ENCODE results near the gene NOP16.

The NOP16 gene, protein sequence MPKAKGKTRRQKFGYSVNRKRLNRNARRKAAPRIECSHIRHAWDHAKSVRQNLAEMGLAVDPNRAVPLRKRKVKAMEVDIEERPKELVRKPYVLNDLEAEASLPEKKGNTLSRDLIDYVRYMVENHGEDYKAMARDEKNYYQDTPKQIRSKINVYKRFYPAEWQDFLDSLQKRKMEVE

GRCh38 chr5:176388444-176389134 lies at the start of gene NOP16, which contains the start of gene HIGD2A:
TSS of gene NOP16 (minus strand) at chr5:176388598. CDS start at chr5:176388539, 59 bp downstream.
TSS of gene HIGD2A (plus strand) at chr5:176388751. CDS start at chr5:176388820, 69 bp downstream.
- no peak for TF ChIP-seq Cebpa-rat (IDR thresholded peaks at IDR 0.05)
- Histone ChIP-seq H3K4me1 (peaks cover 46% of the 10 kb centered on the region), H3K4me3 (peak within 1 kb of the TSS; percentile 95), H3K36me3 (peaks cover 72% of the 10 kb centered on the region), H3K9me3 (no peaks in the 10 kb centered on the region), H3K27me3 (no peaks in the 10 kb centered on the region), H3K4me2 (peak within 1 kb of the TSS; percentile 90), H3K27ac (peak within 1 kb of the TSS; percentile 96), H3K9ac (peak within 1 kb of the TSS; percentile 98), H4K20me1 (peaks cover 41% of the 10 kb centered on the region)

- TF ChIP-seq Cebpa-rat (IDR thresholded peaks at IDR 0.05): no peak
- Histone ChIP-seq H3K9ac (peak overlapping the region; percentile 67), H3K4me3 (peak overlapping the region; percentile 49), H3K4me1 (peaks cover 62% of the 10 kb centered on the region), H4K20me1 (no peaks in the 10 kb centered on the region), H3K9me3 (peaks cover 27% of the 10 kb centered on the region), H3K27me3 (no peaks in the 10 kb centered on the region), H3K36me3 (no peaks in the 10 kb centered on the region), H3K27ac (peak overlapping the region; percentile 84), H3K4me2 (peak overlapping the region; percentile 85)
Observed at GRCh38 chr5:176436656-176437055, 48.3 kb upstream of the NOP16 start.

GRCh38 chr5:176432707-176433106 lies 44.3 kb upstream of the NOP16 start:
- Histone ChIP-seq H3K36me3 (no peaks in the 10 kb centered on the region), H3K27me3 (no peaks in the 10 kb centered on the region), H3K9me3 (peaks cover 27% of the 10 kb centered on the region), H3K9ac (no peak overlapping the region), H3K4me2 (no peak overlapping the region), H3K4me3 (no peak overlapping the region), H3K4me1 (peaks cover 39% of the 10 kb centered on the region), H3K27ac (no peak overlapping the region), H4K20me1 (no peaks in the 10 kb centered on the region)
- TF ChIP-seq Cebpa-rat (IDR thresholded peaks at IDR 0.05): no peak

DNA sequence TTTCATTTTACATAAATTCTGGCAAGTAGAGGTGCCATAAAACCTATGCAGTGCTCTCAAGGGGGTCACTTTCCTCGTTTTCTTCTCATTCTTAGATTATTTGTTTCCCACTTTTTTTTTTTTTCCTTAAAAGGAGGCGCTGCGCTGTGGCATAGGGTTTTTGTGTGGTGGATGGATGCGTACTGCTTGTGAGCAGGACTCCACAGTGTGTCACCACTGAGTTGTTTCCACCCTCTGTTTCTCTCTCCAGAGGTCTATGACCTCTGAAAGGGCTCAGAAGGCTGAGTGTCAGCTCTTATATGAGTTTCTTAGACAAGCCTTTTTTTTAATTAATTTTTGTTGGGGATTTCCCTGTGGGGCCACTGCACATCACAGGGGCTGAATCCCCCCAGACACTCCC lies 41.6 kb upstream of the NOP16 start:
- H3K4me3 ChIP-seq: no peak overlapping the region
- TF ChIP-seq Cebpa-rat (IDR thresholded peaks at IDR 0.05): no peak
- H3K4me1 ChIP-seq: peaks cover 14% of the 10 kb centered on the region
- peak overlapping the region; percentile 60; the same call in 1 of the 2 replicates for H3K9ac ChIP-seq
- no peaks in the 10 kb centered on the region for H3K36me3 ChIP-seq
- no peaks in the 10 kb centered on the region for H4K20me1 ChIP-seq
- H3K4me2 ChIP-seq: peak overlapping the region; percentile 78
- H3K9me3 ChIP-seq: peaks cover 39% of the 10 kb centered on the region
- H3K27ac ChIP-seq: peak overlapping the region; percentile 74
- H3K27me3 ChIP-seq: no peaks in the 10 kb centered on the region

- no peaks in the 10 kb centered on the region for H3K27me3 ChIP-seq
- H3K27ac ChIP-seq: no peak overlapping the region
- H3K4me2 ChIP-seq: no peak overlapping the region
- peaks cover 45% of the 10 kb centered on the region for H3K9me3 ChIP-seq
- no peak overlapping the region for H3K9ac ChIP-seq
- peaks cover 14% of the 10 kb centered on the region for H3K4me1 ChIP-seq
- no peak for TF ChIP-seq Cebpa-rat (IDR thresholded peaks at IDR 0.05)
- no peaks in the 10 kb centered on the region for H3K36me3 ChIP-seq
- no peaks in the 10 kb centered on the region for H4K20me1 ChIP-seq
- H3K4me3 ChIP-seq: no peak overlapping the region
Observed at GRCh38 chr5:176427971-176428370, 39.6 kb upstream of the NOP16 start.

DNA sequence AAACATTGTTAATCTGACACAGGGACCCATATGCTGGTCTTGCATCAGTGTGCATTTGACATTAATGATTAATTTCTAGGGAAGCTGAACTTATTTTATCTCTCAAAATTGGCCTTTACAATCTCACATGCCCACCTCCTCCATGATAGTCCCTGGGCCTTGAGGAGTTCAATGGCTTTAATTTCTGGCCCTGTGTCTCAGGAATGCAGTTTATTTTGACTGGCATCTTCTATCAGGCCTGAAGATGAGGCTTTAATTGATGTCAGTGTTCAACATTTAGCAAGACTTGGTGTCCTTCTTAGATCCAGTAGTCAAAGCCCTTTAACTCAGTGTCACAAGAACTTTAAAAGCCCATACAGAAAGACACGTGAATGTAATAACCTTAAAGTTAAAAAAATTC lies 38.5 kb upstream of the NOP16 start:
- H3K4me3 ChIP-seq: no peak overlapping the region
- no peak for TF ChIP-seq Cebpa-rat (IDR thresholded peaks at IDR 0.05)
- H4K20me1 ChIP-seq: no peaks in the 10 kb centered on the region
- H3K4me2 ChIP-seq: no peak overlapping the region
- H3K36me3 ChIP-seq: no peaks in the 10 kb centered on the region
- no peak overlapping the region for H3K27ac ChIP-seq
- H3K4me1 ChIP-seq: peaks cover 14% of the 10 kb centered on the region
- no peak overlapping the region for H3K9ac ChIP-seq
- H3K9me3 ChIP-seq: peaks cover 48% of the 10 kb centered on the region
- H3K27me3 ChIP-seq: no peaks in the 10 kb centered on the region

DNA sequence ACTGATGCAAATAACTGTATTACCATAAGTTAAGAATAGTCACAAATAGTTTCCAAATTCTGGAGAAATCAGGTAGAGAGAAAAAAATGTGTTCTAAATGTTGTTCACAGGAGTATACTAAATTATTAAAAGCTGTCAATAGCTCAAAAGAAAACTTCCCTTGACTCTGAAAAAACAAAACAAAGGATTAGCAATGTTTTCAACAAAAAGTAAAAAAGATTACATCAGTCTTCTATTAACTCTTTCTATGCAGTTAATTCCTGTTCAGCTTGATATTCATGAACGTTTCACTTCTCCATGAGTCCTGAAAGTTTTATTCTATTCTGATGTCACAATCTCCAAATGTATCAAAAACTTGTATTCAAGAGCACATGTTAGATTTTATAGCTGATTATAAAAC lies 37.4 kb upstream of the NOP16 start:
- H4K20me1 ChIP-seq: no peaks in the 10 kb centered on the region
- H3K27ac ChIP-seq: no peak overlapping the region
- no peak overlapping the region for H3K4me2 ChIP-seq
- peaks cover 11% of the 10 kb centered on the region for H3K4me1 ChIP-seq
- no peak for TF ChIP-seq Cebpa-rat (IDR thresholded peaks at IDR 0.05)
- H3K36me3 ChIP-seq: no peaks in the 10 kb centered on the region
- no peaks in the 10 kb centered on the region for H3K27me3 ChIP-seq
- no peak overlapping the region; the same call in 1 of the 2 replicates for H3K4me3 ChIP-seq
- H3K9ac ChIP-seq: no peak overlapping the region
- peaks cover 56% of the 10 kb centered on the region for H3K9me3 ChIP-seq

- Histone ChIP-seq H3K36me3 (no peaks in the 10 kb centered on the region), H3K27ac (no peak overlapping the region), H4K20me1 (no peaks in the 10 kb centered on the region), H3K27me3 (no peaks in the 10 kb centered on the region), H3K4me1 (peaks cover 4% of the 10 kb centered on the region), H3K4me3 (no peak overlapping the region; the same call in 1 of the 2 replicates), H3K9me3 (peaks cover 63% of the 10 kb centered on the region), H3K9ac (no peak overlapping the region), H3K4me2 (no peak overlapping the region)
- no peak for TF ChIP-seq Cebpa-rat (IDR thresholded peaks at IDR 0.05)
Observed at GRCh38 chr5:176425138-176425537, 36.7 kb upstream of the NOP16 start.

GRCh38 chr5:176424181-176424580 lies 35.8 kb upstream of the NOP16 start:
- H3K9me3 ChIP-seq: peaks cover 67% of the 10 kb centered on the region
- TF ChIP-seq Cebpa-rat (IDR thresholded peaks at IDR 0.05): no peak

GRCh38 chr5:176420972-176421544 lies 32.7 kb upstream of the NOP16 start:
- Histone ChIP-seq H3K27ac (no peak overlapping the region), H4K20me1 (no peaks in the 10 kb centered on the region), H3K36me3 (no peaks in the 10 kb centered on the region), H3K4me2 (no peak overlapping the region), H3K4me3 (no peak overlapping the region), H3K9me3 (peaks cover 58% of the 10 kb centered on the region), H3K9ac (no peak overlapping the region), H3K4me1 (peaks cover 9% of the 10 kb centered on the region), H3K27me3 (no peaks in the 10 kb centered on the region)
- no peak for TF ChIP-seq Cebpa-rat (IDR thresholded peaks at IDR 0.05)

More at GRCh38 chr5:176424181-176424580, 35.8 kb upstream of the NOP16 start:
- H3K27me3 ChIP-seq: no peaks in the 10 kb centered on the region
- H3K4me1 ChIP-seq: no peaks in the 10 kb centered on the region
- H3K4me3 ChIP-seq: no peak overlapping the region
- no peak overlapping the region for H3K9ac ChIP-seq
- H3K36me3 ChIP-seq: no peaks in the 10 kb centered on the region
- no peak overlapping the region for H3K27ac ChIP-seq
- no peaks in the 10 kb centered on the region for H4K20me1 ChIP-seq
- H3K4me2 ChIP-seq: no peak overlapping the region
